A549 (cell line): ENCODE measurements around the gene NEUROD6.

Source experiments
- BHLHE40 ChIP-seq: IDR thresholded peaks from 2 replicates; pipeline ENCODE4 v1.6.1; 2012; ENCODE audit warnings: low read depth, low read length, inconsistent platforms
- CEBPB ChIP-seq, 2 experiments: fragments of >200 bp in 1 of 2; sonication (Bioruptor Twin) in 1 of 2; formaldehyde crosslinking in 1 of 2; IDR thresholded peaks; 2 replicates each; pipeline ENCODE4 v1.6.1; 2012 to 2016
- CTCF ChIP-seq: fragments of >200 bp; sonication (Bioruptor Twin); formaldehyde crosslinking; IDR thresholded peaks from 3 replicates; pipeline ENCODE4 v1.5.1; 2016
- ELK1 ChIP-seq: fragments of 150-350 bp; IDR thresholded peaks from 2 replicates; pipeline ENCODE4 v1.6.1; 2014; ENCODE audit warnings: low read depth, mild to moderate bottlenecking, low read length
- EP300 ChIP-seq, 2 experiments: fragments of >200 bp; sonication (Bioruptor Twin); formaldehyde crosslinking; IDR thresholded peaks; 2 replicates in 1 of 2; 3 replicates in 1 of 2; pipeline ENCODE4 v1.6.1; 2016 to 2017
- ESRRA ChIP-seq: fragments of 150-350 bp; IDR thresholded peaks from 2 replicates; pipeline ENCODE4 v1.6.1; 2014; ENCODE audit warnings: mild to moderate bottlenecking, low read length, borderline replicate concordance
- FOSB ChIP-seq: fragments of 250-450 bp; sonication (Bioruptor Pico); IDR thresholded peaks from 2 replicates; pipeline ENCODE4 v1.5.0; 2020; ENCODE audit warnings: mild to moderate bottlenecking, moderate library complexity
- KDM1A ChIP-seq: fragments of 200-600 bp; sonication (generic); IDR thresholded peaks from 2 replicates; pipeline ENCODE4 v1.6.1; 2016; ENCODE audit warnings: low read depth, mild to moderate bottlenecking
- RAD21 ChIP-seq, 2 experiments: fragments of >200 bp in 1 of 2; sonication (Bioruptor Twin) in 1 of 2; formaldehyde crosslinking in 1 of 2; IDR thresholded peaks in 1 of 2; conservative IDR thresholded peaks in 1 of 2; 2 replicates in 1 of 2; 3 replicates in 1 of 2; pipeline ENCODE4 v1.6.1; 2012 to 2018; ENCODE audit warnings: inconsistent platforms in 1 of 2

- TF ChIP-seq CTCF (no peak), BHLHE40 (no peak), ESRRA (no peak), EP300 (IDR thresholded peaks at IDR 0.05) (no peak), CEBPB (IDR thresholded peaks at IDR 0.05) (no peak), RAD21 (conservative IDR thresholded peaks at IDR 0.05 in 1 of 2, IDR thresholded peaks at IDR 0.05 in 1 of 2) (no peak), KDM1A (no peak), ELK1 (no peak), FOSB (CRISPR knock-in tag) (no peak)
These were observed 31.1 kb downstream of the NEUROD6 start for GRCh38 chr7:31309407-31309806.
